Nephron progenitor cell (in vitro differentiated cells): ENCODE results near the gene SH3GL2.

Experiments used
- DNase-seq: peaks from one replicate; pipeline ENCODE4 v3.0.0; 2021
- H3K27ac Mint-ChIP-seq: 2 replicates; pipeline ENCODE4 v1.8.0; 2021; ENCODE audit warnings: mild to moderate bottlenecking, moderate library complexity, mixed read lengths
- H3K27me3 Mint-ChIP-seq: 2 replicates; pipeline ENCODE4 v1.8.0; 2021; ENCODE audit warnings: mild to moderate bottlenecking, low read depth, mixed read lengths; ENCODE audit not compliant: poor library complexity
- H3K36me3 Mint-ChIP-seq: 2 replicates; pipeline ENCODE4 v1.8.0; 2021; ENCODE audit warnings: low read depth, mixed read lengths
- H3K4me1 Mint-ChIP-seq: 2 replicates; pipeline ENCODE4 v1.8.0; 2021; ENCODE audit warnings: mixed read lengths
- H3K4me3 Mint-ChIP-seq: 2 replicates; pipeline ENCODE4 v1.8.0; 2021; ENCODE audit warnings: mild to moderate bottlenecking, moderate library complexity, mixed read lengths
- H3K9me3 Mint-ChIP-seq: 2 replicates; pipeline ENCODE4 v1.8.0; 2021; ENCODE audit warnings: mild to moderate bottlenecking, moderate library complexity, mixed read lengths
- CTCF ChIP-seq: fragments of 200-600 bp; sonication (generic); IDR thresholded peaks from 2 replicates; pipeline ENCODE4 v1.5.0; 2021; ENCODE audit warnings: antibody characterized with exemption

The SH3GL2 gene

GRCh38 chr9:17660158-17660557 is 81.3 kb downstream of the SH3GL2 start:
- no peak for TF ChIP-seq CTCF
- Mint-ChIP-seq H3K4me3 (no peak overlapping the region), H3K36me3 (no peaks in the 10 kb centered on the region), H3K9me3 (no peaks in the 10 kb centered on the region), H3K4me1 (no peaks in the 10 kb centered on the region), H3K27ac (no peak overlapping the region), H3K27me3 (no peaks in the 10 kb centered on the region)
- no peak for DNase-seq

- DNase-seq: no peak
- H3K27me3 Mint-ChIP-seq: no peaks in the 10 kb centered on the region
- H3K4me3 Mint-ChIP-seq: no peak overlapping the region
- no peak overlapping the region for H3K27ac Mint-ChIP-seq
- TF ChIP-seq CTCF: no peak
- H3K9me3 Mint-ChIP-seq: no peaks in the 10 kb centered on the region
- H3K4me1 Mint-ChIP-seq: no peaks in the 10 kb centered on the region
- no peaks in the 10 kb centered on the region for H3K36me3 Mint-ChIP-seq
Observed at GRCh38 chr9:17665450-17665849, 86.6 kb downstream of the SH3GL2 start.

DNA sequence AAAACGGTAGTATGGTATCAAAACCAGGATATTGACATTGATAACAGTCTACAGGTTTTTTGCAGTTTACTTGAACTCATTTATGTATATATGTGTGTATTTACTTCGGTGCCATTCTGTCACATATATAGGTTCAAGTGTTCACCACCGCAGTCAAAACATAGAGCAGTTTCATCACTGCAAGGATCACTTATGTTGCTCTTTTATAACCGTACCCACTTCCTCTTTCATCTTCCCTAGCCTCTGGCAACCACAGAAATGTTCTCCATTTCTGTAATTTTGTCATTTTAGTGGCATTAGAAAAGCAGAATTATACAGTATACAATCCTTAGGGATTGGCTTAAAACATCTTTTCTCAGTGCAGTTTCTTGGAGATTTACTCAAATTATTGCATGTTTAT is 90.3 kb downstream of the SH3GL2 start:
- no peaks in the 10 kb centered on the region for H3K9me3 Mint-ChIP-seq
- no peaks in the 10 kb centered on the region for H3K27me3 Mint-ChIP-seq
- no peak overlapping the region for H3K27ac Mint-ChIP-seq
- H3K36me3 Mint-ChIP-seq: no peaks in the 10 kb centered on the region
- H3K4me3 Mint-ChIP-seq: no peak overlapping the region
- peaks cover 11% of the 10 kb centered on the region for H3K4me1 Mint-ChIP-seq
- TF ChIP-seq CTCF: no peak
- no peak for DNase-seq

GRCh38 chr9:17682684-17683083 is 103.8 kb downstream of the SH3GL2 start:
- peaks cover 20% of the 10 kb centered on the region for H3K9me3 Mint-ChIP-seq
- H3K27me3 Mint-ChIP-seq: no peaks in the 10 kb centered on the region
- TF ChIP-seq CTCF: no peak

GRCh38 chr9:17688834-17689233 is 110.0 kb downstream of the SH3GL2 start:
- TF ChIP-seq CTCF: no peak
- Mint-ChIP-seq H3K9me3 (peaks cover 9% of the 10 kb centered on the region), H3K4me3 (no peak overlapping the region), H3K27me3 (peaks cover under 1% of the 10 kb centered on the region), H3K4me1 (no peaks in the 10 kb centered on the region), H3K27ac (no peak overlapping the region), H3K36me3 (no peaks in the 10 kb centered on the region)
- no peak for DNase-seq

More at GRCh38 chr9:17682684-17683083, 103.8 kb downstream of the SH3GL2 start:
- H3K4me1 Mint-ChIP-seq: no peaks in the 10 kb centered on the region
- no peak overlapping the region for H3K27ac Mint-ChIP-seq
- no peak for DNase-seq
- no peaks in the 10 kb centered on the region for H3K36me3 Mint-ChIP-seq
- H3K4me3 Mint-ChIP-seq: no peak overlapping the region

DNA sequence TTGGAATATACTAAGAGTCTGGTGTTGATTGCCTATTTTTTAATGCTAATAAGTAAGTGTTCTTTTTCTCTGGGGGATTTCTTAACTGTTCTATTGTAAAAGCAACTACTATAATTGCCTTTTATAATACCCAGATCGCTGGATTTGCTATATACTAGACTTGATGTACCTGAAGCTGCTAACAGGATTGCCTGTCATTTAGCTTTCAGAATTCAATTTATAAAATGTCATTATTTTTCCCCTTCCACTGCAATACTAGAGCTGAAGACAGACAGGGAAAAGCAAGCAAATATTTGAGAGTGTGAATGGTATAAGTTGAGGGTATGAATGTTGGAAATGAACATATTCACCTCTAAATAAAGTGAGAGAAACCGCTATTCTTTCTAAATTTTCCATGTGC is 115.5 kb downstream of the SH3GL2 start:
- DNase-seq: no peak

More for the DNA sequence above, 115.5 kb downstream of the SH3GL2 start:
- no peaks in the 10 kb centered on the region for H3K36me3 Mint-ChIP-seq
- H3K9me3 Mint-ChIP-seq: no peaks in the 10 kb centered on the region
- H3K4me1 Mint-ChIP-seq: no peaks in the 10 kb centered on the region
- no peak overlapping the region for H3K27ac Mint-ChIP-seq
- TF ChIP-seq CTCF: no peak
- H3K4me3 Mint-ChIP-seq: no peak overlapping the region
- peaks cover 7% of the 10 kb centered on the region for H3K27me3 Mint-ChIP-seq
